ENCODE measurements around the gene FAM20C. TPM values are rescaled to one million over a fixed set of nuclear protein-coding genes. Genes with fewer than 3 reads are reported as not detected.
A peak's percentile ranks its signal among the peaks of the same experiment; 100 is the strongest.

The FAM20C gene
- total RNA-seq, 1 experiment from 2014 or later: 62.6 TPM

DNA sequence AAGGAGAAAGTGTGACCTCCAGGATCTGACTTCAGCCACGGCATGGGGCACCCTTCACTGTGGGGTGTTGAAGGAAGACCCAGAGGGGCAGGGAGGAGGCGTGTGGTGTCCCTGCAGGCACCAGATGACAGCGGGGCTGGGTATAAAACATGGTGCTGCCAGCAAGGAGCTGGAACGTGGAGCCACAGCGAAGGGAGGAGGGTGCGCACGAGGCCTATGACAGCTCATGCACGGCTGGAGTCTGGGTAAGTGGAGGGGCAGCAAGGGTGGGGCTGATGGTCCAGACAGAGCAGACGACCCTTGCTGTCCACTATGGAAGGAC, 69.8 kb downstream of the FAM20C start:
- Histone ChIP-seq H4K8ac (replicated peaks; ENCODE audit: insufficient read length, low read depth, low read length) (no peak overlapping the region), H3K27me3 (ENCODE audit: insufficient read depth, low read length) (no peaks in the 10 kb centered on the region), H2BK12ac (ENCODE audit: insufficient read length, low read depth, low read length) (no peak overlapping the region), H3K56ac (ENCODE audit: insufficient read length, low read depth, low read length) (no peak overlapping the region), H2AFZ (ENCODE audit: low read length) (no peak overlapping the region), H3K79me2 (ENCODE audit: insufficient read depth, low read length) (no peaks in the 10 kb centered on the region), H4K91ac (ENCODE audit: insufficient read length, low read depth, low read length) (no peak overlapping the region), H3K23ac (ENCODE audit: insufficient read length, low read depth, low read length) (no peak overlapping the region), H2BK5ac (ENCODE audit: insufficient read length, low read length) (no peak overlapping the region), H3T11ph (ENCODE audit: low read length) (no peak overlapping the region), H3K4me1 (ENCODE audit: insufficient read depth, low read length) (no peaks in the 10 kb centered on the region), H2BK15ac (ENCODE audit: low read depth, low read length) (no peak overlapping the region), H4K5ac (ENCODE audit: insufficient read length, low read depth, low read length) (no peak overlapping the region), H3K14ac (ENCODE audit: insufficient read depth, low read length) (no peak overlapping the region), H2AK5ac (ENCODE audit: insufficient read length, low read length) (no peak overlapping the region), H3K9me3 (ENCODE audit: control insufficient read depth, low read depth, low read length) (peaks cover 46% of the 10 kb centered on the region), H3K4me2 (ENCODE audit: insufficient read depth, insufficient read length, low read length) (no peak overlapping the region), H3K79me1 (ENCODE audit: insufficient read depth, low read depth, low read length, poor library complexity, severe bottlenecking) (no peaks in the 10 kb centered on the region), H3K27ac (ENCODE audit: insufficient read length, low read depth, low read length) (no peak overlapping the region), H3K23me2 (ENCODE audit: insufficient read length, low read depth, low read length, poor library complexity, severe bottlenecking) (no peaks in the 10 kb centered on the region), H2BK20ac (ENCODE audit: low read depth, low read length, poor library complexity, severe bottlenecking) (no peak overlapping the region), H4K20me1 (ENCODE audit: control insufficient read depth, insufficient read depth, insufficient read length) (no peaks in the 10 kb centered on the region), H3K18ac (ENCODE audit: insufficient read length, low read depth, low read length) (no peak overlapping the region), H2BK120ac (ENCODE audit: low read depth, low read length, poor library complexity, severe bottlenecking) (no peak overlapping the region), H3K9ac (ENCODE audit: extremely low read depth, insufficient read length, low read length) (no peak overlapping the region), H3K4ac (ENCODE audit: low read depth, low read length) (no peak overlapping the region)
- peak overlapping the region in 2 of 3 experiments; percentile 35 to 40; a peak in 1 of 7 replicates for H3K27ac Mint-ChIP-seq
- H3K4me1 Mint-ChIP-seq: no peaks in the 10 kb centered on the region
- H3K9me3 Mint-ChIP-seq: peaks cover 57 to 77% of the 10 kb centered on the region in 2 experiments
- DNase-seq: no peak
- H3K4me3 Mint-ChIP-seq: no peak overlapping the region; a peak in 2 of 5 replicates
- WGBS (ENCODE audit: extremely low coverage, insufficient read length, low lambda C conversion rate): no CpG with 5 or more reads among the region's 9 CpGs
- H3K36me3 Mint-ChIP-seq (ENCODE audit: insufficient read depth in 1 of 3, low read depth in 3 of 3): peaks cover 54 to 63% (median 62%) of the 10 kb centered on the region in 3 experiments
- no peak for TF ChIP-seq CTCF (conservative IDR thresholded peaks at IDR 0.05)
- H3K27me3 Mint-ChIP-seq (ENCODE audit: low read depth): peaks cover 30% of the 10 kb centered on the region
